Activated gamma-delta T cell (primary cell): Measurements from ENCODE around the gene ANKRD13B.

Source experiments
- DNase-seq: peaks from one replicate; lab custom pipeline; 2025; lab: John Stamatoyannopoulos, UW

ANKRD13B gene

DNA sequence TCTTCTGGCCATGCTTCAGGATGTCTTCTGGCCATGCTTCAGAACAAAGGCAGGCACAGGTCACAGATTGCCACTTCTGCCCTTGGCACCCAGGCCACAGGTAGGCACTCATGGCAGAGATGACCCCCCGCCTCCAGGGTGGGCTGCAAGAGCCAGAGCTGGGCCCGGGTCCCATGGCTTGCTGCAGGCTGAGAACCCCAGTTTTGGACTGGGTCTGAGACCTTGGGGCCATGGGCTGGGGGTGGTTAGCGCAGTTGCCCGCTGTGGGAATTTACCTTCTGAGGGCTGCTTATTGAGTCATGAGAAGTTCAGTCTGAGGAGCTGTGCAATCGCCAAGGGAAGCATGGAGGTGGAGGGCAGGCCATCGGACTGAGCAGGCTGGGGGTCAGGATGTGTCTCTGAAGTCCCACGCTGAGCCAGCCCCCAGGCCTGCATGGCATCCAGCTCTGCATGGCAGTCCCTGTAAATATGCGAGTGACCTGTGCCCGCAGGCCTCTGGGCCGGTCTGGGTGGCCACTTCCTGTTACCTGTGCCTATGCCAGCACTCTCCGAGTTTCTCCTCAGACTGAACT, 1.7 kb downstream of the ANKRD13B start:
- DNase-seq: no peak

DNA sequence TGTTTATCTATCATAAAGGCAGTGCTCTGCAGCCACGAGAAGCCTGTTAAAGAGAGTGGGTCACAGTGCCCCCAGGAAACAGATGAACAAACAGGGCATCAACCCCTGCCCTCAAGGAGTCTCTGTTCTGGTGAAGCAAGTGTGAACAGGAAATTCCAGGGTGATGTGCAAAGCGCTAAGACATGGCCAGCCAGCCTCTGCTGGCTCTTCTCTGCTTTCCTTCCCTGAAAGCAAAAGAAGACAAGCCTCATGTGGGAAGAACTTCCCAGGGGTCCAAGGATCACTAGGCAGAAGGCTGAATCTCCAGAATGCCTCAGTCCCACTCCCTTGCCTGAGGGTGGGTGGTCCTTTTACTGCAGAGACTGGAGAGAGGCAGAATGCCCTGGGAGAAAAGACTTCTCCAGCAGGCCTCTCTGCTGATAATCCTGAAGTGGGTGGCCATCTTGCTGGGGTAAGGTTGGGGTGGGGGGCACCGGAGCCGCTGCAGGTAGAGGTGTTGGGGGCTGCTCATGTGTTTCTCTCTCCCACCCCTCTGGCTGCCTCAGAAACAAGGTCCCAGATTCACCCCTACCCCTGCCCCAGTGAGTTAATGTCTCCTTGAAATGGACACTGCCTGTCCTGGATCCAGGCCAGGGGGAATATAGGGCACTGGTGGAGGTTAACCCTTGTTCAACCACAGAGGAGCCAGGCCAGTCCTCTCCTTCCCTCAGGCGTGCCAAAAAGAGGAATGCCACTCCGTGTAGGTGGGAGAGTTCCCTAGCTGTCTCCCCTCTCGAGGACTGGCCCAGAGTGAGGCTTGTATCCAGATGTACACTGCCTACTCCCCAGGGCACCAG, 2.4 kb downstream of the ANKRD13B start:
- DNase-seq: no peak

DNA sequence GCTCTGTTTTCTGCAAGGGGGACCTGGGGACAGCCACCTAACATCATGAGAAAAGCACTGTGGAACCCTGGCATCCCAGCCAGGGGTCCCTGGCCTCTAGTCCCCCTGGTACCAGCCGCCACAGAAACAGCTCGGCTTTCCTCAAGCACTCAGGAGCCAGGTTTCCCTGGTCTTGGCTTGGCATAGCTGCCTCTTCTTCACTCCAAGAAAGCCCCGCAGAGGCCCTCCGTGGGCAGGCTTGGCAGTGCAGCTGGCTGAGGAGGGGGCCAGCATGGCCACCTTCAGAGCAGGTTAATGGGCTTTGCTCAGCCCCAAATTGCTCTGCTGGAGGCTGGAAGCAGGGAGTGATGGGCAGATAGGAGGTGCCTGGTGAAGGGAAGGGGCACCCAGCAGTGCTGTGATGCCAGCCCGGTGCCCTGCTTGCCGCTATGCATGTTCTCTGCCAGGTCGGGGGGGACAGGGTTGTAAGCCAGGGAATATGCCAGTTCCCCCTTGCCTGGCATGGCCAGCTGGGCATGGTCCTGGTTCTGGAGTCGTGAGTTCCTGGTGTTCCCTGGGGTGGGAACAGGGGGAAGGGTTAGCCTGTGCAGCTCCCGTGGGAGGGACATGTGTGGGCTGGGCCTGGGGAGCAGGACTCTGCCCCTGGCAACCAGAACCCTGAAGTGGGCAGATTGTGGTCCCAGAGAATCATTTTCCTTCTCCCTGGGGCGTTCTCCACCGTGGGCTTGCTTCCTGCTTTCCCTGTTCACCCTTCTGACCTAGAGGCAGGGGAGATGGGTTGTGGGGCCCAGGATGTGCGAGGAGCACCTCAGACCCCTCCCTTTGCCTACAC, 3.2 kb downstream of the ANKRD13B start:
- no peak for DNase-seq

DNA sequence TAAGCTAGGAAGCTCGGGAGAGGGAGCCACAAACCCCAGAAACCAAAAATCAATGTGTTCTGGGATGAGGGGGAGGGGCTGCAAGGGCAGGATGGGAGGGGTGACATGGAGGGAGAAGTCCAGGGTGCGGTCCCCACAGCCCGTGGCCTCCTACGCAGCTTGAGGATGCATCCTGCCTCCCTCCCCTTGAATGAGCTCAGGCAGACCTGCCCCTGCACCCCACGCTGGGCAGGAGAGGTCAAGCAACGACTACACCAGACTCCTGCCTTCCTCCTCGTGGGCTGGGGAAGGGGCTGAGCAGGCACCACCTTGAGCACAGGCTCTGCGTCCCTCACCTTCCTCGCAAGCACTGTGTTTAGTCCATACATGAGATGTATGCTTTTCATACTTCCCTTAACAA, 3.9 kb downstream of the ANKRD13B start:
- no peak for DNase-seq

DNA sequence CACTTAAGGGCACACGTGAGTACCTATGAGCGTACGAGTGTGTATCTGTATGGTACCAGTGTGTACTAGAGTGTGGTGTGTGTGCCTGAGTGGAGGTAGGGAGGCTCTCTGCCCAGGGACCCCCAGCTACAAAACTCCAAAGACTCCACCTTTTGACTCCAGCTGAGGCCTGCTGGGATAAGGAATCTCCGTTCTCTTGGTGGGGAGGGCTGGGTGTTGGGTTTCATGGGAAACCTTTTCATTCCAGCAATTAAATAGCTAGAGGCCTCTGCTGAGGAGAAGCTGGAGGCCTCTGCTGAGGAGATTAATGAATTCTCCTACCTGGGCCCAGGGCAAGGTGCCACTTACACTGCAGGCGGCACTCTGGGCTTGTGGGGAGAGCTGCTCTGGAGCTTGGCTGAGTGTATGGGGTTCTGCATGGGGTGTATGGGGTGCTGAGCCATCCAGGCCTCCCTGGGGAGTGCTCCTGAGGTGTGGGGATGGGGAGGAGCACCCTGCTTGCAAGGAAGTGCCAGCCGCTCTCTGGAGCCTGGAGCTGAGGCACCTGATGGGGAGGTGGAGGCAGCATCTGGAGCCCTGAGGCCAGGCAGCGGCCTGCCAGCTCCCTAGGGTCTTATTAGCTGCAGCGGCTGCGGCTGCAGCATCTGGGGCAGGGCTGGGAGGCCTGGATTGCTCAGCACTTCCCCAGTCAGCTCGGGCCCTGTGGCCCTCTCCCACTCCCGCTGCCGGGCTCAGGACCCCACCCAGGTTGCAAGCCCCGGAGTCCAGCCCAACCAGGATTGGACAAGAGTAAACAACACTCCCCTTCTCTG, 4.6 kb downstream of the ANKRD13B start:
- DNase-seq: no peak

GRCh38 chr17:29603109-29603674, 10.3 kb downstream of the ANKRD13B start:
- DNase-seq: no peak

GRCh38 chr17:29607557-29608195, 14.7 kb downstream of the ANKRD13B start:
- DNase-seq: no peak

DNA sequence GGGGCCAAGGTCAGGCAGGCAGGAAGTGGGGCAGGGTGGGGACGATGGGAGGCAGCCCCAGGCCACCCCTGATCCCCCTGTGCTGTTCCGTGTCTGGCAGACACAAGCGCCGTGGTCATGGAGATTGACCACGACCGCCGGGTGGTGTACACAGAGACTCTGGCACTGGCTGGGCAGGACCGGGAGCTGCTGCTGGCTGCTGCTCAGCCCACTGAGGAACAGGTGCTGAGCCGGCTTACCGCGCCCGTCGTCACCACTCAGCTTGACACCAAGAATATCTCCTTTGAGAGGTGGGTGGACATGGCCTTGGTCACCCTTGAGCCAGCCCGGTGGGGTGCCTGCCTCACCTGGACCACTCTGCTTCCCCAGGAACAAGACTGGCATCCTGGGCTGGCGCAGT, 16.1 kb downstream of the ANKRD13B start:
- no peak for DNase-seq

- no peak for DNase-seq
These were observed 17.5 kb downstream of the ANKRD13B start for GRCh38 chr17:29610395-29610794.

DNA sequence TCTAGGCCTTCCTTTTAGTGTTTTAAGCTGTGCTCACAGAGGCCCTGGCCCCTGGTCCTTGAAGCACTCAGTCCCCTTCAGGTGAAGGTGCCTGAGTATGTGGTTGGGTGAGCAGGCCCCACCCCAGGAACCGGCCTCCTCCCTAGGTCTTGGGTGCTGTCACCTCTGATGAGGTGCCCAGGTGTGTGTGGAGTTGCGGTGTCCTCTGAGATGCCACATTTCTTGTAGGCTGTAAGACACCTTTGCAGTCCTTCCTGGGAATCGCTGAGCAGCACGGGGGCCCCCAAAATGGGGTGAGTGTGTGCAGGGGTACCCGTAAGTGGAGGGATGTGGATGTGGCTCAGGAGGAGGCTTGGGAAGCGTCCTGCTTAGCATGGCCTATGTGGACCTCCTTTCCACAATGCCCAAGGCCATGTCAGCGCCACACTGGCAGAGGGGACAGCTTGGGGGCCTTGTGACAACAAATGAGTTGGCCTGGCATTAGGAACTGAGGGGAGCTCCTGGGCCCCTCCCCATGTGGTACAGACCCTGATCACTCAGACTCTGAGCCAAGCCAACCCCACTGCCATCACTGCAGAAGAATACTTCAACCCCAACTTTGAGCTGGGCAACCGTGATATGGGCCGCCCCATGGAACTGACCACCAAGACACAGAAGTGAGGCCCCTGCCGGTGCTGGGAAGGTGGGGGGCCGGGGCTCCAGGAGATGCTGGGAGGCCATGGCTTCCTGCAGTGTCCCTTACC, 18.6 kb downstream of the ANKRD13B start:
- DNase-seq: no peak

DNA sequence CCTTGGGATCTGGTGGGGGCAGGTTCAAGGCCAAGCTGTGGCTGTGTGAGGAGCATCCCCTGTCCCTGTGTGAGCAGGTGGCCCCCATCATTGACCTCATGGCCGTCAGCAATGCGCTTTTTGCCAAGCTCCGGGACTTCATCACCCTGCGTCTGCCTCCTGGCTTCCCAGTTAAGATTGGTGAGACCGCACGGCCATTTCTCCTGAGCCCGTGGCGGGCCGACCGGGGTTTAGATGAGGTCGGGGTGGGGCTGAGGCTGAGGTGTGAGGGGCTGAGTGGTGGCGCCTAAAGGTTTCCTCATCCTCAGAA, 19.1 kb downstream of the ANKRD13B start:
- DNase-seq: no peak

DNA sequence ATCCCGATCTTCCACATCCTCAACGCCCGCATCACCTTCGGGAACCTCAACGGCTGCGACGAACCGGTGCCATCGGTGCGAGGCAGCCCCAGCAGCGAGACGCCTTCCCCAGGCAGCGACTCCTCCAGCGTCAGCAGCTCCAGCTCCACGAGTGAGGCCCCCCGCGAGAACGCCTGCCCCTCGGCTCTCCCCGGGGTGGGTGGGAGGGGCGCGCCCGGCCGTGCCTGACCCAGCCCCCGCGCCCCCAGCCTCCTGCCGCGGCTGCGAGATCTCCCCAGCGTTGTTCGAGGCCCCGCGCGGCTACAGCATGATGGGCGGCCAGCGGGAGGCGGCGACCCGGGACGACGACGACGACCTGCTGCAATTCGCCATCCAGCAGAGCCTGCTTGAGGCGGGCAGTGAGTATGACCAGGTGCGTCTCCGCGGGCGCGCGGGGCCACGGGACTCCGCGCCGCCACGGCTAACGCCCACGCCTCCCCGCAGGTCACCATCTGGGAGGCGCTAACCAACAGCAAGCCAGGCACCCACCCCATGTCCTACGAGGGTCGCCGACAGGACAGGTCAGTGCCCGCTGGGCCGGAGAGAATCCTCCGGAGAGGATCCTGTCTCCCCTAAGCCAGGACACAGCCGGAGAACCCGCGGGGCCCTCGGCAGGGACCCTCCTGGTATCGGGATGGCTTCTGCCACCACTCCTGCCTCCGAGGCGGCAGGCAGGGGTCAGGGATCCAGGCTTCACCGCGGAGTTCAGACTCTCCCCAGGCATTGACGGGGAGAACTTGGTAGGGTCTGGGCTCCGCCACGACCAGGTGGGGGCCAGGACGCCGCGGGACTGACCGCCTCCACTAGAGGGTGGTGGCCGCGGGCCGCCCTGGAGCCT, 19.7 kb downstream of the ANKRD13B start:
- DNase-seq: no peak

- DNase-seq: peak; percentile 87
These were observed 20.5 kb downstream of the ANKRD13B start for GRCh38 chr17:29613352-29613837.

GRCh38 chr17:29613856-29614255, 20.9 kb downstream of the ANKRD13B start:
- DNase-seq: no peak

GRCh38 chr17:29614349-29615047, 21.6 kb downstream of the ANKRD13B start:
- DNase-seq: no peak

- DNase-seq: no peak
These were observed 22.1 kb downstream of the ANKRD13B start for GRCh38 chr17:29615048-29615385.

- DNase-seq: peak; percentile 75
These were observed 22.8 kb downstream of the ANKRD13B start for GRCh38 chr17:29615492-29616299.
